ENCODE data around the gene SULT1B1. TPM values are rescaled to one million over a fixed set of nuclear protein-coding genes. Genes with fewer than 3 reads are reported as not detected.

The SULT1B1 gene
- total and polyA plus RNA-seq, 2 of the 8 experiments (the other 6 are each of a cell fraction or from before 2014, with no cell fraction given), result not detected

GRCh38 chr4:69731241-69731640, 29.2 kb downstream of the SULT1B1 start (continued):
- TF ChIP-seq CHD7 (IDR thresholded peaks at IDR 0.05; ENCODE audit: insufficient replicate concordance, low read length), result no peak
- TF ChIP-seq CHD2 (IDR thresholded peaks at IDR 0.05; ENCODE audit: low read length), result no peak
- TF ChIP-seq YY1 (IDR thresholded peaks at IDR 0.05; ENCODE audit: low read depth, low read length), result no peak
- TF ChIP-seq EZH2 (IDR thresholded peaks at IDR 0.05; ENCODE audit: low read depth, low read length, severe bottlenecking), result no peak
- TF ChIP-seq ATF3 (IDR thresholded peaks at IDR 0.05; ENCODE audit: insufficient read depth, low read depth, low read length), result no peak
- no peak for TF ChIP-seq HDAC6 (IDR thresholded peaks at IDR 0.05; ENCODE audit: low read depth, low read length)
- TF ChIP-seq POU5F1 (IDR thresholded peaks at IDR 0.05; ENCODE audit: low read depth, low read length), result no peak
- no peak for TF ChIP-seq USF2 (IDR thresholded peaks at IDR 0.05; ENCODE audit: low read length)
